HG02973 (cell line): ENCODE measurements around the gene MX1.

Experiments used
- ATAC-seq: cut with Tn5 transposase; IDR thresholded peaks from one replicate; pipeline ENCODE4 v1.9.1; 2021; ENCODE audit warnings: moderate library complexity; ENCODE audit not compliant: unreplicated experiment

MX1 gene

GRCh38 chr21:41431788-41432548 lies 5.9 kb downstream of the MX1 start:
- ATAC-seq, result peak; percentile 84

- no peak for ATAC-seq
Measured at GRCh38 chr21:41432562-41433460, 6.8 kb downstream of the MX1 start.

- no peak for ATAC-seq
Measured at GRCh38 chr21:41433566-41433965, 7.5 kb downstream of the MX1 start.

GRCh38 chr21:41435706-41436105 lies 9.7 kb downstream of the MX1 start:
- ATAC-seq, result no peak

- ATAC-seq, result no peak
Measured at GRCh38 chr21:41437729-41438128, 11.7 kb downstream of the MX1 start.

- ATAC-seq, result no peak
Measured at GRCh38 chr21:41438425-41439113, 12.5 kb downstream of the MX1 start.

- ATAC-seq, result no peak
Measured at GRCh38 chr21:41439248-41439647, 13.2 kb downstream of the MX1 start.

GRCh38 chr21:41441546-41441945 lies 15.5 kb downstream of the MX1 start:
- no peak for ATAC-seq

GRCh38 chr21:41442481-41443186 lies 16.6 kb downstream of the MX1 start:
- no peak for ATAC-seq

GRCh38 chr21:41443562-41443961 lies 17.5 kb downstream of the MX1 start:
- no peak for ATAC-seq

GRCh38 chr21:41444703-41445464 lies 18.8 kb downstream of the MX1 start:
- no peak for ATAC-seq

- no peak for ATAC-seq
Measured at GRCh38 chr21:41445465-41445862, 19.4 kb downstream of the MX1 start.

- ATAC-seq, result no peak
Measured at GRCh38 chr21:41446586-41446985, 20.5 kb downstream of the MX1 start.

- ATAC-seq, result no peak
Measured at GRCh38 chr21:41447356-41447755, 21.3 kb downstream of the MX1 start.

- no peak for ATAC-seq
Measured at GRCh38 chr21:41449613-41450012, 23.6 kb downstream of the MX1 start.

GRCh38 chr21:41451753-41452676 lies 26.0 kb downstream of the MX1 start:
- ATAC-seq, result no peak

GRCh38 chr21:41453198-41453597 lies 27.2 kb downstream of the MX1 start:
- ATAC-seq, result no peak

GRCh38 chr21:41453761-41454160 lies 27.7 kb downstream of the MX1 start:
- no peak for ATAC-seq

- no peak for ATAC-seq
Measured at GRCh38 chr21:41458121-41458520, 32.1 kb downstream of the MX1 start.
